Measurements from ENCODE around the gene DDX54.
A peak's percentile ranks its signal among the peaks of the same experiment; 100 is the strongest.

The DDX54 gene

GRCh38 chr12:113186033-113186365 lies 721 bp upstream of the DDX54 start:
- DNase-seq: peak; percentile 20

- DNase-seq: peak; percentile 91
Observed at GRCh38 chr12:113184900-113185179, 438 bp downstream of the DDX54 start.

GRCh38 chr12:113184098-113184899 lies 979 bp downstream of the DDX54 start:
- DNase-seq: no peak

GRCh38 chr12:113183030-113183589 lies 2.2 kb downstream of the DDX54 start:
- no peak for DNase-seq

GRCh38 chr12:113181975-113182374 lies 3.3 kb downstream of the DDX54 start:
- no peak for DNase-seq

GRCh38 chr12:113180333-113180732 lies 4.9 kb downstream of the DDX54 start:
- no peak for DNase-seq

GRCh38 chr12:113179023-113179422 lies 6.3 kb downstream of the DDX54 start:
- no peak for DNase-seq

GRCh38 chr12:113174461-113175384 lies 10.6 kb downstream of the DDX54 start:
- DNase-seq: peak; percentile 79

- DNase-seq: no peak
Observed at GRCh38 chr12:113173081-113173698, 12.1 kb downstream of the DDX54 start.

GRCh38 chr12:113172185-113172584 lies 13.1 kb downstream of the DDX54 start:
- no peak for DNase-seq

- DNase-seq: no peak
Observed at GRCh38 chr12:113171543-113171942, 13.7 kb downstream of the DDX54 start.

- no peak for DNase-seq
Observed at GRCh38 chr12:113170926-113171325, 14.4 kb downstream of the DDX54 start.

- DNase-seq: no peak
Observed at GRCh38 chr12:113170457-113170856, 14.8 kb downstream of the DDX54 start.

- no peak for DNase-seq
Observed at GRCh38 chr12:113169697-113170096, 15.6 kb downstream of the DDX54 start.

- DNase-seq: no peak
Observed at GRCh38 chr12:113167868-113168267, 17.4 kb downstream of the DDX54 start.

GRCh38 chr12:113165521-113166450 lies 19.5 kb downstream of the DDX54 start:
- no peak for DNase-seq

- DNase-seq: no peak
Observed at GRCh38 chr12:113164014-113164413, 21.3 kb downstream of the DDX54 start.

- no peak for DNase-seq
Observed at GRCh38 chr12:113163030-113163360, 22.3 kb downstream of the DDX54 start.

GRCh38 chr12:113162102-113163029 lies 22.9 kb downstream of the DDX54 start:
- no peak for DNase-seq

- no peak for DNase-seq
Observed at GRCh38 chr12:113161415-113162016, 23.8 kb downstream of the DDX54 start.

GRCh38 chr12:113159937-113160336 lies 25.3 kb downstream of the DDX54 start:
- DNase-seq: no peak

Measured in CD4-positive, alpha-beta T cell treated with Interleukin-21 for 1 hour (primary cell).